HCT116 (cell line): ENCODE results near the gene SCAMP1. TPM values are rescaled to one million over a fixed set of nuclear protein-coding genes. Genes with fewer than 3 reads are reported as not detected.

Experiments
- ATAC-seq: fragments of 200-7000 bp; cut with Tn5 transposase; 2 replicates; pipeline ENCODE4 v1.9.1; 2020; ENCODE audit warnings: mild to moderate bottlenecking, moderate library complexity
- BruUV-seq: library from RNA; stranded (reverse); fragments of 400-500 nt; replicated peaks from 2 replicates; lab custom pipeline; 2021; lab: Mats Ljungman, UMichigan
- CTCF ChIA-PET: fragments of 300-600 bp; sonication (Branson Sonifier 250); formaldehyde crosslinking; loops from one replicate; lab custom pipeline; 2021; ENCODE audit warnings: antibody characterized with exemption; lab: Charles Lee
- POLR2A ChIA-PET: fragments of 300-600, 350-600 bp; sonication (Branson Sonifier 250); formaldehyde crosslinking; loops from one replicate; lab custom pipeline; 2021; ENCODE audit warnings: antibody characterized with exemption; lab: Charles Lee
- RAD21 ChIA-PET, 2 experiments: fragments of 300-600 bp; sonication (Branson Sonifier 250); formaldehyde crosslinking; loops; one replicate each; lab custom pipeline; 2023; ENCODE audit warnings: low total read pairs in 2 of 2; ENCODE audit not compliant: uncharacterized antibody in 2 of 2, unreplicated experiment in 2 of 2, low non-redundant PET in 1 of 2; lab: Charles Lee
- DNase-seq: peaks from one replicate; pipeline ENCODE4 v3.0.0-alpha.2; 2010; ENCODE audit warnings: low read depth, low spot score
- H2AFZ ChIP-seq: fragments of 200-600 bp; shearing (Covaris generic), sonication (generic); 2 replicates; pipeline ENCODE4 v1.6.1; 2017; ENCODE audit warnings: low read depth, mixed run types, mixed read lengths, antibody characterized with exemption, low read length; ENCODE audit not compliant: poor library complexity, severe bottlenecking
- H3K27ac ChIP-seq: 2 replicates; pipeline ENCODE4 v1.5.1; 2012; ENCODE audit warnings: low read depth, low read length
- H3K27me3 ChIP-seq: fragments of 200-600 bp; sonication (generic); 2 replicates; pipeline ENCODE4 v1.6.1; 2016; ENCODE audit warnings: mixed run types, low read length, mixed read lengths; ENCODE audit not compliant: insufficient read depth
- H3K36me3 ChIP-seq, 2 experiments: fragments of 200-500 bp in 1 of 2; fragments of 200-600 bp in 1 of 2; sonication (Bioruptor generic) in 1 of 2; sonication (generic) in 1 of 2; 2 replicates each; pipeline versions ENCODE4 v1.5.1 to v1.6.1; 2014 to 2016; ENCODE audit warnings: low read length in 2 of 2, inconsistent platforms in 1 of 2, mixed read lengths in 1 of 2, mixed run types in 1 of 2; ENCODE audit not compliant: insufficient read depth in 2 of 2, control insufficient read depth in 1 of 2
- H3K4me1 ChIP-seq, 2 experiments: fragments of 200-600 bp in 1 of 2; sonication (generic) in 1 of 2; 2 replicates each; pipeline versions ENCODE4 v1.5.1 to v1.6.1; 2012 to 2017; ENCODE audit warnings: low read length in 2 of 2, inconsistent platforms in 1 of 2, mild to moderate bottlenecking in 1 of 2, mixed read lengths in 1 of 2, mixed run types in 1 of 2, moderate library complexity in 1 of 2; ENCODE audit not compliant: insufficient read depth in 2 of 2, control insufficient read depth in 1 of 2
- H3K4me2 ChIP-seq: fragments of 200-600 bp; sonication (generic); 2 replicates; pipeline ENCODE4 v1.6.1; 2017; ENCODE audit warnings: mixed run types, low read length, mixed read lengths
- H3K4me3 ChIP-seq, 2 experiments: fragments of 200-600 bp in 1 of 2; sonication (generic) in 1 of 2; replicated peaks in 1 of 2; 2 replicates each; pipeline ENCODE4 v1.5.1; 2011 to 2016; ENCODE audit warnings: low read length in 2 of 2, control low read depth in 1 of 2, low read depth in 1 of 2, mild to moderate bottlenecking in 1 of 2, mixed read lengths in 1 of 2, mixed run types in 1 of 2
- H3K79me2 ChIP-seq: fragments of 200-600 bp; sonication (generic); 2 replicates; pipeline ENCODE4 v1.6.1; 2017; ENCODE audit warnings: mild to moderate bottlenecking, mixed run types, low read length, moderate library complexity, mixed read lengths; ENCODE audit not compliant: insufficient read depth
- H3K9ac ChIP-seq: fragments of 200-600 bp; sonication (generic); 2 replicates; pipeline ENCODE4 v1.6.1; 2016; ENCODE audit warnings: low read length, mixed read lengths
- H3K9me2 ChIP-seq: fragments of 200-600 bp; sonication (generic), shearing (Covaris generic); 2 replicates; pipeline ENCODE4 v1.6.1; 2017; ENCODE audit warnings: mixed run types, mild to moderate bottlenecking, moderate library complexity; ENCODE audit not compliant: insufficient read depth
- H3K9me3 ChIP-seq, 2 experiments: fragments of 200-500 bp in 1 of 2; fragments of 200-600 bp in 1 of 2; sonication (Bioruptor generic) in 1 of 2; sonication (generic) in 1 of 2; 2 replicates each; pipeline ENCODE4 v1.6.1; 2014 to 2017; ENCODE audit warnings: low read length in 2 of 2, mixed read lengths in 2 of 2, inconsistent platforms in 1 of 2, low read depth in 1 of 2, mild to moderate bottlenecking in 1 of 2, mixed run types in 1 of 2, moderate library complexity in 1 of 2; ENCODE audit not compliant: control insufficient read depth in 1 of 2, insufficient read depth in 1 of 2
- H4K20me1 ChIP-seq: fragments of 200-600 bp; sonication (generic), shearing (Covaris generic); 2 replicates; pipeline ENCODE4 v1.6.1; 2017; ENCODE audit warnings: mixed run types, mild to moderate bottlenecking, moderate library complexity; ENCODE audit not compliant: insufficient read depth
- CBX3 ChIP-seq: IDR thresholded peaks from 2 replicates; pipeline ENCODE4 v1.6.1; 2012; ENCODE audit warnings: low read depth
- EGR1 ChIP-seq: IDR thresholded peaks from 2 replicates; pipeline ENCODE4 v1.6.1; 2012; ENCODE audit warnings: low read depth
- EZH2phosphoT487 ChIP-seq: fragments of 200-600 bp; IDR thresholded peaks from 2 replicates; pipeline ENCODE4 v1.6.1; 2018; ENCODE audit warnings: antibody characterized with exemption, borderline replicate concordance
- JUND ChIP-seq: IDR thresholded peaks from 2 replicates; pipeline ENCODE4 v1.6.1; 2012
- MAX ChIP-seq: IDR thresholded peaks from 2 replicates; pipeline ENCODE4 v1.6.1; 2012
- RAD21 ChIP-seq: IDR thresholded peaks from 2 replicates; pipeline ENCODE4 v1.6.1; 2012; ENCODE audit warnings: low read depth, mild to moderate bottlenecking
- REST ChIP-seq: IDR thresholded peaks from 2 replicates; pipeline ENCODE4 v1.6.1; 2012; ENCODE audit warnings: low read depth
- SRF ChIP-seq: IDR thresholded peaks from 2 replicates; pipeline ENCODE4 v1.6.1; 2012; ENCODE audit warnings: low read depth
- TCF7L2 ChIP-seq: IDR thresholded peaks from 2 replicates; pipeline ENCODE4 v1.7.0; 2011; ENCODE audit warnings: borderline replicate concordance, inconsistent platforms; ENCODE audit not compliant: insufficient read depth, insufficient read length; ENCODE audit errors: extremely low read depth
- intact Hi-C: fragments of 100-400 bp; cut with micrococcal nuclease; formaldehyde crosslinking; loops from 2 replicates; pipeline ENCODE4 v1.10.0; 2022
- total RNA-seq: library from RNA; stranded (reverse); gene quantifications from one replicate; pipeline ENCODE4 v1.2.1, GENCODE V29; 2021; ENCODE audit not compliant: unreplicated experiment
- TF ChIP-seq, protein P1 (sequence below), 3 experiments: fragments of 200-600 bp in 1 of 3; sonication (generic) in 1 of 3; IDR thresholded peaks in 2 of 3; conservative IDR thresholded peaks in 1 of 3; 2 replicates each; pipeline ENCODE4 v1.5.1; 2012 to 2017; ENCODE audit warnings: low read depth in 2 of 3, low read length in 2 of 3, antibody characterized with exemption in 1 of 3, borderline replicate concordance in 1 of 3, control low read depth in 1 of 3, mild to moderate bottlenecking in 1 of 3, mixed read lengths in 1 of 3, mixed run types in 1 of 3, moderate library complexity in 1 of 3; ENCODE audit not compliant: insufficient read depth in 1 of 3

The SCAMP1 gene
- total RNA-seq, 1 experiment from 2014 or later, result 46.4 TPM

DNA sequence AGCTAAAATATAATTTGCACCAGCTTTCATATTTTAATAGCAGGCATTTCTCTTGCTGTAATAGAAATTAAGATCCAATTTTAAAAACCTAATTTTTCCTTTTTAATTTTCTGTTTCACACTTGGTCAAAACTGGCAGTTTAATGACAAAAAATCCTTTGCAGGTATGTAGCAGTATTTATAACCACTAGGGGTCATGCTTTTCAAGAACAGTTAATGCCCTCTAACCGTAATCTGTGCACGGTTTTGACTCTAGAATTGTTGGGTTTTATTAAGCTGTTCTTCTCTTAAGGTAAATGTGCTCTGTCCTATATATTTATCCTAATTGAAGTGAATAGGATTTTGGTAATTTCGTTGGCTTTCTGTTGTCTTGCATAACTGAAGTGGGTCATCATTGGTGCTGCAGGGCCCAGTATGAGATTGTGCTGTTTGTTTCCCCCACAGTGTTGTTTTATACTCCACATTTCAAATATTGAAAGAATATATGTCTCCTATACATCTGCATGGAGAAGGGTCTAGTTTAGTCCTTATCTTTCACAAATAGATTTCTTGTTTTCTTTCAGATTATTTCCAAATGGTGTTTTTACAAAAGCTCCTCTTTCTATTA lies 107.4 kb downstream of the SCAMP1 start:
- ATAC-seq (peak; percentile 72), DNase-seq (no peak)
- no peaks in the 10 kb centered on the region for H3K36me3 ChIP-seq
- H2AFZ ChIP-seq, result no peak overlapping the region
- H3K9me2 ChIP-seq, result no peaks in the 10 kb centered on the region
- TF ChIP-seq, protein P1, sequence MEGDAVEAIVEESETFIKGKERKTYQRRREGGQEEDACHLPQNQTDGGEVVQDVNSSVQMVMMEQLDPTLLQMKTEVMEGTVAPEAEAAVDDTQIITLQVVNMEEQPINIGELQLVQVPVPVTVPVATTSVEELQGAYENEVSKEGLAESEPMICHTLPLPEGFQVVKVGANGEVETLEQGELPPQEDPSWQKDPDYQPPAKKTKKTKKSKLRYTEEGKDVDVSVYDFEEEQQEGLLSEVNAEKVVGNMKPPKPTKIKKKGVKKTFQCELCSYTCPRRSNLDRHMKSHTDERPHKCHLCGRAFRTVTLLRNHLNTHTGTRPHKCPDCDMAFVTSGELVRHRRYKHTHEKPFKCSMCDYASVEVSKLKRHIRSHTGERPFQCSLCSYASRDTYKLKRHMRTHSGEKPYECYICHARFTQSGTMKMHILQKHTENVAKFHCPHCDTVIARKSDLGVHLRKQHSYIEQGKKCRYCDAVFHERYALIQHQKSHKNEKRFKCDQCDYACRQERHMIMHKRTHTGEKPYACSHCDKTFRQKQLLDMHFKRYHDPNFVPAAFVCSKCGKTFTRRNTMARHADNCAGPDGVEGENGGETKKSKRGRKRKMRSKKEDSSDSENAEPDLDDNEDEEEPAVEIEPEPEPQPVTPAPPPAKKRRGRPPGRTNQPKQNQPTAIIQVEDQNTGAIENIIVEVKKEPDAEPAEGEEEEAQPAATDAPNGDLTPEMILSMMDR (IDR thresholded peaks at IDR 0.05 in 2 of 3, conservative IDR thresholded peaks at IDR 0.05 in 1 of 3; ENCODE audit: borderline replicate concordance in 1 of 3, insufficient read depth in 1 of 3, low read depth in 2 of 3, low read length in 2 of 3), result peak; percentile 54 to 81 (median 66); a peak in 5 of 6 replicates
- TF ChIP-seq JUND, result no peak
- TF ChIP-seq RAD21, result peak; percentile 57
- H3K4me1 ChIP-seq, result no peaks in the 10 kb centered on the region
- intact Hi-C loops, result loop anchor here (5.0 kb wide), 2 partner anchors 164 to 494 kb away; no protein-coding TSS in a partner anchor
- no peaks in the 10 kb centered on the region for H4K20me1 ChIP-seq
- no peak overlapping the region for H3K27ac ChIP-seq
- ChIA-PET POLR2A (no interaction called here), CTCF (interaction anchor here (0.6 to 1.1 kb wide), 5 partner anchors 9 to 498 kb away, joined by 3 to 5 read pairs (median 3); no protein-coding TSS in a partner anchor), RAD21 (no interaction called here)
- H3K4me2 ChIP-seq, result no peak overlapping the region
- H3K9ac ChIP-seq, result no peak overlapping the region
- no peak overlapping the region for H3K4me3 ChIP-seq
- H3K79me2 ChIP-seq, result no peaks in the 10 kb centered on the region
- no TSS peak for BruUV-seq
- no peaks in the 10 kb centered on the region for H3K27me3 ChIP-seq
- no peaks in the 10 kb centered on the region for H3K9me3 ChIP-seq

DNA sequence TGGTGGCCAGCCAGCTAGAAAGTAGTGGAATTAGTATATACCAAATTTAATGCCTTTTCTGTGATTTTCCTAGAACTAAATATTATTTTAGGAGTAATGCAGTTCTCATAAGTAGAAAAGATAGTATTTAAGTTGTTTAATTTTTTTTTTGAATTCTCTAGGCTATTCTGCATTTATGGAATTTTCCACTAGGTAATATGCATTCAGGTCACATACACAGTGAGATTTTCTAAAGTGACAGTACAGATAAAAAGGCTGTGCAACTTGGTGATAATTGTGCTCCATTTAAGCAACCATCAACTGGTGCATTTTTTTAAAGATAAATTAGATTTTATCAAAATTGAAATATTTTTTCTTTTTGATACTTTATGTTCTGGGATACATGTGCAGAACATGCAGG lies 111.5 kb downstream of the SCAMP1 start:
- CTCF ChIA-PET, result interaction anchor here (1.4 kb wide), 1 partner anchor 151 kb away, joined by 5 read pairs; no protein-coding TSS in a partner anchor
- no peak for ATAC-seq
- TF ChIP-seq, protein P1 (IDR thresholded peaks at IDR 0.05 in 2 of 3, conservative IDR thresholded peaks at IDR 0.05 in 1 of 3; ENCODE audit: borderline replicate concordance in 1 of 3, insufficient read depth in 1 of 3, low read depth in 2 of 3, low read length in 2 of 3), result no peak
- TF ChIP-seq CBX3 (no peak), SRF (no peak), TCF7L2 (no peak), EGR1 (no peak), MAX (no peak), EZH2phosphoT487 (no peak), REST (no peak), JUND (no peak)

More for the DNA sequence above, 111.5 kb downstream of the SCAMP1 start:
- intact Hi-C loops, result loop anchor here (5.0 kb wide), 1 partner anchor 60 kb away; no protein-coding TSS in a partner anchor
- Histone ChIP-seq H3K9ac (no peak overlapping the region), H3K9me3 (no peaks in the 10 kb centered on the region), H3K27me3 (no peaks in the 10 kb centered on the region), H3K36me3 (no peaks in the 10 kb centered on the region), H4K20me1 (no peaks in the 10 kb centered on the region), H3K4me3 (no peak overlapping the region), H3K4me1 (no peaks in the 10 kb centered on the region), H3K79me2 (no peaks in the 10 kb centered on the region), H2AFZ (no peak overlapping the region), H3K9me2 (no peaks in the 10 kb centered on the region), H3K4me2 (no peak overlapping the region), H3K27ac (no peak overlapping the region)
- no TSS peak for BruUV-seq
- no peak for DNase-seq
- ChIA-PET POLR2A (no interaction called here), RAD21 (no interaction called here)
